SU-DHL-6 (cell line): ENCODE results near the gene R3HDM2.

Experiments
- CTCF ChIP-seq: fragments of 200-600 bp; sonication (generic); IDR thresholded peaks from one replicate; pipeline ENCODE4 v1.5.1; 2017; ENCODE audit warnings: antibody characterized with exemption, mild to moderate bottlenecking, low read length, moderate library complexity; ENCODE audit not compliant: insufficient read depth, poor library complexity, severe bottlenecking
- EZH2phosphoT487 ChIP-seq: fragments of 200-600 bp; sonication (generic), shearing (Covaris generic); conservative IDR thresholded peaks from 2 replicates; pipeline ENCODE4 v1.6.1; 2018; ENCODE audit warnings: mild to moderate bottlenecking, antibody characterized with exemption, low read length, moderate library complexity, mixed read lengths

GRCh38 chr12:57207731-57208630, 222.9 kb downstream of the R3HDM2 start:
- TF ChIP-seq CTCF, result no peak
- TF ChIP-seq EZH2phosphoT487, result no peak
